ENCODE results near the gene SEC24B.

GRCh38 chr4:109419679-109420078 lies 13.9 kb upstream of the SEC24B start:
- TF ChIP-seq CTCF (IDR thresholded peaks at IDR 0.05; ENCODE audit: low read depth, low read length, missing input control) (no peak), EGR1 (IDR thresholded peaks at IDR 0.05; ENCODE audit: low read depth in 2 of 2) (no peak), REST (IDR thresholded peaks at IDR 0.05) (no peak)

Data from liver (tissue), 3 donors.